Measurements from ENCODE around the gene ROCK1. TPM values are rescaled to one million over a fixed set of nuclear protein-coding genes. Genes with fewer than 3 reads are reported as not detected.

ROCK1 gene
- total RNA-seq, 6 experiments from 2014 or later, result 64.8 to 71.7 (median 67.1) TPM

DNA sequence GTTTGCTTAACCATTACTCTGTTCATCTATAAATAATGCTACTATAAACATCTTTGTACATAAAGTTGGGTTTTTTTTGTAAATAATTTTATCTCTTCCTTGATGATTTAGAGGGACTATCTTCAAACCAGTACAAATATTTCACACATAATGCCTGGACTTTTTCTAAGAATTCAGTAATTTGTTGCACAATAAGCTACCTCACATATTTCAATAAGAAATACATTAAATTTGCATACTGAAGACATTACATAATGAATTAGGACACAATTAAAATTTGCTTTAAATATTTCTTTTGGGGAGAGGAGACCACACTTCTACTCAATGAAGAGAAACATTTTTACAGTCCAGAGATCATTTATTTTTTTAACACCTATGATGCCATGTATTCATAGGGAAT is 7.2 kb upstream of the ROCK1 start:
- Mint-ChIP-seq H3K27ac (peak overlapping the region; percentile 84), H3K27me3 (ENCODE audit: insufficient read depth) (no peaks in the 10 kb centered on the region; the same call in 1 of the 2 replicates), H3K9me3 (no peaks in the 10 kb centered on the region), H3K4me3 (peak overlapping the region; percentile 81; the same call in 1 of the 2 replicates), H3K4me1 (ENCODE audit: low read depth) (peaks cover 51% of the 10 kb centered on the region), H3K36me3 (ENCODE audit: low read depth) (no peaks in the 10 kb centered on the region)
- TF ChIP-seq, protein P1, sequence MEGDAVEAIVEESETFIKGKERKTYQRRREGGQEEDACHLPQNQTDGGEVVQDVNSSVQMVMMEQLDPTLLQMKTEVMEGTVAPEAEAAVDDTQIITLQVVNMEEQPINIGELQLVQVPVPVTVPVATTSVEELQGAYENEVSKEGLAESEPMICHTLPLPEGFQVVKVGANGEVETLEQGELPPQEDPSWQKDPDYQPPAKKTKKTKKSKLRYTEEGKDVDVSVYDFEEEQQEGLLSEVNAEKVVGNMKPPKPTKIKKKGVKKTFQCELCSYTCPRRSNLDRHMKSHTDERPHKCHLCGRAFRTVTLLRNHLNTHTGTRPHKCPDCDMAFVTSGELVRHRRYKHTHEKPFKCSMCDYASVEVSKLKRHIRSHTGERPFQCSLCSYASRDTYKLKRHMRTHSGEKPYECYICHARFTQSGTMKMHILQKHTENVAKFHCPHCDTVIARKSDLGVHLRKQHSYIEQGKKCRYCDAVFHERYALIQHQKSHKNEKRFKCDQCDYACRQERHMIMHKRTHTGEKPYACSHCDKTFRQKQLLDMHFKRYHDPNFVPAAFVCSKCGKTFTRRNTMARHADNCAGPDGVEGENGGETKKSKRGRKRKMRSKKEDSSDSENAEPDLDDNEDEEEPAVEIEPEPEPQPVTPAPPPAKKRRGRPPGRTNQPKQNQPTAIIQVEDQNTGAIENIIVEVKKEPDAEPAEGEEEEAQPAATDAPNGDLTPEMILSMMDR (IDR thresholded peaks at IDR 0.05), result no peak
- DNase-seq, result no peak

DNA sequence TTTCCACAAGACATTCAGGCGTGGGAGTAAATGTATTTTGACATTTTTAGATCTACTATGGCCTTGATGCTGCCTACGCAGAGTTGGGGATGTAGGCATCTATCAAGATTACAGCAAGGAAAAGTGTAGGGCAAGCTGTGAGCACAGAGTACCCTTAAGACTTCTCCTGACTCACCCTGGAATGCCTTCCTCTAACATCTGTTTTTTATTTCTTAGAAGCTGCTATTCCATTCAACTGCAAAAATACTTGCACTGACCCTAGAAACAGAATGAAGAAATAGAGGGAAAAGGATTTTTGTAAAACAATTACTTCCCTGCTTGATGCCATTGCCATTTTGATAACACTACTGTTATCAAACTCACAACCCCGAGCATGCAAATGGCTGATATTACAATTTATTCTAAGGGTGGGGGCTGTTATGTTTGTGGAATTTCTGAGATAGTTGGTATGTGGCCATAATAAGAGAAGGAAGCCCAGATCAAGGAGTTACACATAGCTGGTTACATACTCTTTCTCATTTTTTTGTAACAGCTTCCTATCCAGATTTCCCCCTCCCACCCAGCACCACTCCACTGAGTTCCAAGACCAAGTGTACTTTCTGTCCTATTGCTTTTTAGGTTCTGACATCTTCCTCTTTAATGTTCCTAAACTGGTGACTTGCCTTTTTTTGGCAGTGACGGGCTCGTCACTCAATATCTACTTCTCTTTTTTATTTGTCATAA is 6.0 kb upstream of the ROCK1 start:
- Mint-ChIP-seq H3K36me3 (ENCODE audit: low read depth) (no peaks in the 10 kb centered on the region), H3K27me3 (ENCODE audit: insufficient read depth) (no peaks in the 10 kb centered on the region; the same call in 1 of the 2 replicates), H3K9me3 (no peaks in the 10 kb centered on the region), H3K27ac (peak overlapping the region; percentile 84), H3K4me3 (peak overlapping the region; percentile 81), H3K4me1 (ENCODE audit: low read depth) (peaks cover 55% of the 10 kb centered on the region)
- TF ChIP-seq, protein P1 (IDR thresholded peaks at IDR 0.05), result no peak
- DNase-seq, result peak; percentile 82

DNA sequence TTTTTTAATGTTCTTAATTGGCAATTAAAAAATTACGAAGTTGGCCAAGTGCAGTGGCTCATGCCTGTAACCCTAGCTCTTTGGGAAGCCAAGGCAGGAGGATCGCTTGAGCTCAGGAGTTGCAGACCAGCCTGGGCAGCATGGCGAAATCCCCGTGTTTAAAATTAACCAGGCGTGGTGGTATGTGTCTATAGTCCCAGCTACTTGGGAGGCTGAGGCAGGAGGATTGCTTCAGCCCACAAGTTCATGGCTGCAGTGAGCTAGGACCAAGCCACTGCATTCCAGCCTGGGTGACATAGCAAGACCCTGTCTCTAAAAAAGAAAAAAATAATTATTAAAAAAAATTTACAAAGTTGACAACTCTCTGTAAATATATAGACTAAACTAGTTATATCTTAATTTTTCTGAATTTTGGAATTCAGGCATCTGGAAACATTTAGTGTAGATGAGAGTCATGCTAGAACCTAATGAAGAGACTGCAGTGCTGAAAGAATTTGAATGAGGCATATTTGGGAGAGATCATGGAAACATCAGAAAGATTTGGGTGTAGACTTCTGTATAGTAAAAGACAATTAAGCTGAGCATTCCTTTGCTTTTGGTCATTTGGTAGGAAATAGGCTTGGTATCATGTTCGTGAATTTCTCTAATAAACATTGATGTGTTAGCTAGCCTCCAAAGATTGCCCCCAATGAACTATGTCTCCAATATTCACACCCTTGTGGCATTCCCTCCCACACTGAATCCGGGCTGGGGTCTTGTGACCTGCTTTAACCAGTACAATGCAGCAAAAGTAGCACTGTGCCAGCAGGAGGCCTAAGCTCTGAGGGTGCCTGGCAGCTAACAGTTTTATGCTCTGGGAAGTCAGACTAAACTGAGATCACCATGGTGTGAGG is 4.2 kb upstream of the ROCK1 start:
- TF ChIP-seq, protein P1 (IDR thresholded peaks at IDR 0.05), result peak; percentile 51
- Mint-ChIP-seq H3K36me3 (ENCODE audit: low read depth) (peaks cover under 1% of the 10 kb centered on the region), H3K4me3 (peak overlapping the region; percentile 55), H3K9me3 (no peaks in the 10 kb centered on the region), H3K27ac (peak overlapping the region; percentile 91), H3K27me3 (ENCODE audit: insufficient read depth) (no peaks in the 10 kb centered on the region; the same call in 1 of the 2 replicates), H3K4me1 (ENCODE audit: low read depth) (peaks cover 55% of the 10 kb centered on the region)
- DNase-seq, result peak; percentile 92

GRCh38 chr18:21112543-21113105 is 1.0 kb upstream of the ROCK1 start:
- Mint-ChIP-seq H3K9me3 (no peaks in the 10 kb centered on the region), H3K27me3 (ENCODE audit: insufficient read depth) (no peaks in the 10 kb centered on the region; the same call in 1 of the 2 replicates), H3K27ac (peak overlapping the region; percentile 96), H3K4me1 (ENCODE audit: low read depth) (peaks cover 38% of the 10 kb centered on the region), H3K4me3 (peak overlapping the region; percentile 8; the same call in 1 of the 2 replicates), H3K36me3 (ENCODE audit: low read depth) (peaks cover 7% of the 10 kb centered on the region)
- DNase-seq, result no peak
- TF ChIP-seq, protein P1 (IDR thresholded peaks at IDR 0.05), result no peak

DNA sequence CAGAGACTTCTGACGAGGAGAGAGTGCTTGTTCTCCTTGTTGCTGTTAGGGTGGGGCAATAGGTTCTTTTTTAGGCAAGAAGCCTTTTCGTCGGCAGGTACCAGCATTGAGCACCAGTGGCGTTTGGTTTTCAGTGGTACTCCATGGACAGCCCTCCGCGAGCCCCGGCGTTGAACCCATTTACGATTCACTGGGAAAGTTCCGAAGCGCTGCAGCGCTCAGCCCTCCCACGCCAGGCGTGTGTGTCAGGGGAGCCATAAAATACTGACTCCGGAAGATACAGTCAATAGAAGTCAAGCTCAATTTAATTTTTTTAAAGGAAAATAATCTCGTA is 494 bp upstream of the ROCK1 start:
- peaks cover 38% of the 10 kb centered on the region for H3K4me1 Mint-ChIP-seq (ENCODE audit: low read depth)
- H3K4me3 Mint-ChIP-seq, result no peak overlapping the region; the same call in 1 of the 2 replicates
- H3K27me3 Mint-ChIP-seq (ENCODE audit: insufficient read depth), result no peaks in the 10 kb centered on the region; the same call in 1 of the 2 replicates
- TF ChIP-seq, protein P1 (IDR thresholded peaks at IDR 0.05), result no peak
- DNase-seq, result no peak
- peaks cover 12% of the 10 kb centered on the region for H3K36me3 Mint-ChIP-seq (ENCODE audit: low read depth)
- peak overlapping the region; percentile 96 for H3K27ac Mint-ChIP-seq
- no peaks in the 10 kb centered on the region for H3K9me3 Mint-ChIP-seq
